8988T (cell line): Measurements from ENCODE around the gene GXYLT1.
A peak's percentile ranks its signal among the peaks of the same experiment; 100 is the strongest.
"Not testable (repeated sequence)": the region's sequence is repeated elsewhere in the genome, so short reads cannot be mapped to it uniquely, and the experiment has no call there.

Experiments
- DNase-seq: peaks from one replicate; pipeline ENCODE4 v3.0.0; 2011

Gene GXYLT1

DNA sequence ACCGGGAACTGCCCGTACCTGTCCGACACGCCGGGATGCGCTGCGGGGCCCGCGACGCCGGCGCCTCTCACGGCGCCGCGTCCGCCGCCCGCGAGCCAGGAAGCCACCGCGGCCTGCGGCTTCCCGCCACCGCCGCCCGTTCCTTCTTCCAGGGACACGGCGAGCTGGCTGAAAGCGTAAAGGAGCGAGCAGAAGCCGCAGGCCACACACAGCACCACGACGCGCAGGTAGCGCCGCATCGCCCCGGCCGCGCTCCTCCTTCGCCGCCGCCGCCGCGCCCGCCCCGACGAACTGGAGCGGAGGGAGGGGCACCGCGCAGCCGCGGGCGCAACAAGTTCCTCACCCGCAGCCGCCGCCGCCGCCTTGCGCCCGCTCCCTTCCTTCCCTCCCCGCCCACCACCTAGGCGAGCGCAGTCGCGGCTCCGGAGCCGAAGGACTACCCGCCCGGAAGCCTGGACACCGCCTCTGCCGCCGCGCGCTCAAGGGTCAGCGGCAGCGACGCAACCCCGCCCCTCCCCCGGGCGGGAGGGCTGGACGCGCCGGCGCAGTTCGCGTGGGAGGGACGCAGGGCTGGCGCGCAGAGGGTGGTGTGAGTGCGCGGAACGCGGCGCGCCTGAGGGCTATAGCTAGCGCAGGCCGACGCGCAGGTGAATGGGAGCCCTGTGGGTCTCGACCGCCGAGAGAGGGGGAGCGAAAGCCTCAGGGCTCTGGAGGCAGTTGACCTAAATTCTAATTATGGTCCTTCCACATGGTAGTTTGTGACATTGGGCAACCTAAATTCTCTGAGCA is at the start of gene GXYLT1:
GXYLT1 (minus strand) TSS at position 467 of the 789 bp plus-strand sequence; CDS start at position 239, 228 bp downstream.
- peak; percentile 82 for DNase-seq

DNA sequence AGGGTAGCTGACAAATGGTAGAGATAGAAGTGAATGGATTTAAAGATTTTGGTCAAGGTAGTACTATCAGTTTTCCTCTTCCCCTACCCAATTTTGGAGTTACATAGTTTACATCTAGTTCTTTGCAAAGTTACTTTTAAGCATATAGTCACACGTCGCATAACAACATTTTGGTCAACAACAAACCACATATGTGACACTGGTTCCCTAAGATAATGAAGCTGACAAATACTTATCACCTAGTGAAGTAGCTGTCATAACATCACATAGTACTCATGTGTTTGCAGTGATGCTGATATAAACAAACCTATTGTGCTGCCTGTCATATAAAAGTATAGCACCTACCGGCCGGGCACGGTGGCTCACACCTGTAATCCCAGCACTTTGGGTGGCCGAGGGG is 48.0 kb upstream of the GXYLT1 start:
- DNase-seq = no peak

DNA sequence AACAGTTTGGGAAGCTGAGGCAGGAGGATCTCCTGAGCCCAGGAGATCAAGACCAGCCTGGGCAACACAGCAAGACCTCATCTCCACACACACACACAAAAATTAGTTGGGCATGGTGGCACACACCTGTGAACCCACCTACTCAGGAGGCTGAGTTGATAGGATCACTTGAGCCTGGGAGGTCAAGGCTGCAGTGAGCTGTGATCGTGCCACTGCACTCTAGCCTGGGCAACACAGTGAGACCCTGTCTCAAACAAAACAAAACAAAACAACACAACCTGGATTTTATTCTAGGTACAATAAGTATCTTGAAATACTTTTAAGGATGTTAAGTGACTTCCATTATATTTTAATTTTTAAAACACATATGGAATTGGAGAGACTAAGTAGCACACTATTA is 47.6 kb upstream of the GXYLT1 start:
- DNase-seq = no peak

DNA sequence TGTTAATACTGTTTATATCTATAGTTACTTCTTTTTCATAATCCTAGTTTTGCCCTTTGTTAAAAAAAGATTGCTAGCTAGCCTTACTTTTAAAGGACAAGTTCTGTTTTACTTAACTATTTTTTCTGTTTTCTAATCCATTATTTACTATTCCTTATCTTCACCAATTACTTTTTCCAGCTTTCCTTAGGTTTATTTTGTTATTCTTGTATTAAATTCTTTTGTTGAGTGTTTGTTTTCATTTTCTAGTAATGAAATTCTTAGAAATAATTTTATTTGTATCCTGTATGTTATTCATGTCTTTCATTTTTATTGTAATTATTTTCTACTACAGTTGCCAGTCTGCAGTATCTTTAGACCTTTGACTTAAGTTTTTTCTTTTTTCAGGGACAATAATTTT is 45.7 kb upstream of the GXYLT1 start:
- DNase-seq = no peak

- not testable (repeated sequence) for DNase-seq
Observed at GRCh38 chr12:42188275-42188674, 43.6 kb upstream of the GXYLT1 start.

- DNase-seq = no peak
Observed at GRCh38 chr12:42187799-42188198, 43.1 kb upstream of the GXYLT1 start.

DNA sequence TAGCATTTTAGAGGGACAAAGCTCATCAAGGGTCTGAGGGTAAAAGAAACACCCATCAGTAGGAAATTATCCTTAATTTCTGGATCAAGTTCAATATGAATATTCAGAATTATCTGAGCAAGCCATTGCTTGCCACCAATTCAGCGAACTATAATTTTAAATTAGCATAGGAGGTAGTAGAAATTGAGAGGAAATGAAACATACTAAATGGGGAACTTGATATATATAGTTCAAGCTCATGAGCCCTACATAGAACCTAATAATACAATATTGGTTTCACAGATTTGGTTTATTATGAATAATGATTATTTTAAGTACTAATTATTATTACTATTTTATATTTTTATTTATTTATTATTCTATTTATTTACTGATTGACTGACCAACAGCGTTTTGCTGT is 42.1 kb upstream of the GXYLT1 start:
- DNase-seq = no peak

GRCh38 chr12:42182394-42182793 is 37.7 kb upstream of the GXYLT1 start:
- DNase-seq = no peak

GRCh38 chr12:42180990-42181596 is 36.4 kb upstream of the GXYLT1 start:
- DNase-seq = no peak

DNA sequence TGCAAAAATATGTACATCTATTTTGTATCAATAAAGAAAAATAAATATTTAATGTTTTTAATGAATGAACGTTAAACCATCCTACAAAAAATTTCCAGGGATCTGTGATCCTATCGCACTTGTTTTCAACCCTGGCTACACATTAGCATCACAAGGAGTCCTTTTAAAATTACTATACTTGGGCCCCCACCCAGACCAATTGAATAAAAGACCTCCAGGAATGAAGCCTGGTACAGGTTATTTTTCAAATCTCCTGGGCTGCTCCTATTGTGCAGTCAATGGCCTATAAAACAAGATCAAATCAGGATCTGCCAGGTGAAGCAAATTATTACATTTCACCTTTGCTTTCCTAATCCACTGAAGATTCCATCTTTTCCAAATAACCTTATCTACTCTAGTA is 33.4 kb upstream of the GXYLT1 start:
- no peak for DNase-seq

GRCh38 chr12:42174978-42175377 is 30.3 kb upstream of the GXYLT1 start:
- DNase-seq = no peak

DNA sequence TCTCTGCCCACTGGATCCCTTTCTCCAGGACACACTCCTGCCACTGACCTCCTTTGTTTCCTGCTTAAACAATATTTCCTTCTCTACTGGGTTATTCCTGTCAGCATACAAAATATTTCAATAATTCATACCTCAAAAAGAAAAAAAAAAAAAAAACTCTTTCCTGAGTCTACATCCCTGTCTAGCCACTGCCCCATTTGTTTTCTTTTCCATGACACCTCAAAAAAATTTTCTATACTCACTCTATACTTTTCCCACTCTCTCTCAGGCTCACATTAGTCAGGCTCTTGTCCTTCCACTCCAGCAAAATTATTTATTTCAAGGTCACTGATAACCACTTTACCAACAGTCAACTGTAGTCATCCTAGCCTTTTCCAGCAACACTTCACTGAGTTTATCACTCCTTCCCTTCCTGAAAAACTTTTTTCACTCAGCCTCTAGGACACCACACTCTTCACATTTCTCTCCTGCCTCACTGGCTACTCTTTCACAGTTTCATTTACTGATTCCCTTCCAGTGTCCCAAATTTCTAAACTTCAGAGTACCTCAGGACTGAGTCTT is 29.4 kb upstream of the GXYLT1 start:
- no peak for DNase-seq

- no peak for DNase-seq
Observed at GRCh38 chr12:42172441-42173210, 28.0 kb upstream of the GXYLT1 start.

- no peak for DNase-seq
Observed at GRCh38 chr12:42167711-42168110, 23.0 kb upstream of the GXYLT1 start.

DNA sequence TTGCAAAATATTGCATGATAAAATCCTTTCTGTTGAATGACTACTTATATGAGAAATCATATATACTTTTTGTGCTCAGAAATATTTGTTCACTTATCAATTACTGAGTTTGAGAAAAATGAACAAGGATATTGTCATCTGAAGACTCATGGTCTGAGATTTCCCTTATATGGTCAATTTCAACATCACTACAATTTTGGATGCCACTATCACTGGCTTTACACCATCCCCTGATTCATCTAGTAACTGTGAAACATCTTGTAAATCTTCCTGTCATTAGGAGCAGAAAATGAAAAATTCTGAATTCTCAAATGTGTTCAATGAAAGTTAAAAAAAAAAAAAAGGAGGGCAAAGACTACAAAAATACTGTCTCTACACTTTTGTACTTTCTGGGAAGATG is 21.8 kb upstream of the GXYLT1 start:
- DNase-seq = no peak

DNA sequence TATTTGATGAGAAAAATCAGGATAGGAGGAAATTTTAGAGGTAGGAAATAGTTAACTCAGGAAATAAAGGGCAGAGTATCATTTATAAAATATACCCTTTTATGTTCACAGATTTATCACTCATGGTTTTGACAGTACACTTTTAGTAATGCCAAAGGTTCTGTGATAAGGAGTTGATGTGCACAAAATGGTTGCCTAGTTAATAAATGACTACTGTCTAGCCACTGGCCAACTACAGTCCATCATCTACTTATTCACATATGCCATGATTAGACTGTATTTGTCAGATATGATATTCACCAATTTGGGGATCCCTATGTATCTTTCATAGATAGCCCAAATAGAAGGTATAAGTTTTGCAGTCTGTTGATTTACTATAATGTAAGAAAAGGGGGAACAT is 19.2 kb upstream of the GXYLT1 start:
- no peak for DNase-seq

DNA sequence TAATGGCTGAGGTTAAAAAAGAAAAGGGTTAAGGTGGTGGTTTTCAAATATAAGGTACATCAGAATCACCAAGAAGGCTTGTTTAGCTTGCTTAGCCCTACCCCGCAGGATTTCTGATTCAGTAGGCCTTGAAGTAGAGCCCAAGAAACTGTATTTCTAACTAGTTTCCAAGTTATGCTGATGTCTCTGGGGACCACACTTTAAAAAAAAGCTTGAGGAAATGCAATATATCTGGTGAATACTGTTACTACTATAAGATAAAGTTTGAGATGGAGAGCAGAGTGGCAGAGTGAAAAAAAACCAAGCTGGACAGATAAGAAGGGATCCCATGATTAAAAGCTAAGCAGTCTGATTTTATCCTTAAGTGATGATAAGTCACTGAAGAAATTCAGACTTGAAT is 18.3 kb upstream of the GXYLT1 start:
- no peak for DNase-seq

GRCh38 chr12:42162193-42162592 is 17.5 kb upstream of the GXYLT1 start:
- no peak for DNase-seq

DNA sequence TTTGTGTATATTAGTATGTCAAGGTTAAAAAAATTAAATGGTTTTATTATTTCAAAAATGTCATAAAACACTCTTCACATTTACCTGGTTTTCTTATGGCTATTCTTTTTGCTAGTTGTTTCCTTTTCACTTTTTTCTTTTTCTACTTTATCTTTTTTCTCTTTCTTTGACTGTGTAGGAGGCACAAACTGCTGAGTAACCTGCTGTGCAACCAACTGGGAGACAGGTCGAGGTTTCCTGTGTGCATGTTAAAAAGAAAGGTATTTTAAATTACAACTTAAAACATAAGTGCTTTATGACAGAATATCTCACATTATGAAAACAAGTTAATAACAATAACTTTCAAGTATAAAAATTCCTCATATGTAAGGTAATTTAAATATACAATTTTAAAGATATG is 16.9 kb upstream of the GXYLT1 start:
- DNase-seq = no peak

DNA sequence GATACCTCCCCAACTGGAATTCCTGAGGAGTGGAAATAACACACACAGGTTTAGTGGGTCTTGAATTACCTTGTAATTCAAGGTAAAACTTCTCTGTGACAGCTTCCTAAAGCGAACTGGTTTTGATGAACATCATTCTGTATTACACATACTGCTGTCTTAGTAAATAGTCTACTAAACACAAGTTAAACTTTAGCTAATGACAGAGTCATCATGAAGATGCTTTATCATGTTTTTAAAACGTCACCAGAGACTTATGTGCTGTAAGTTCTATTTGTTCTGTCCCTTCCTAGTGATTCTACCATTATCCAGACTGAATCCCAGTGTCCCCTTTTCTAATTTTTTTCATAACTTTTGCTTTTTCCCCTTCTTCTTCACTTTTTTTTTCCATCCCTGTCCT is 11.6 kb upstream of the GXYLT1 start:
- DNase-seq = no peak

- DNase-seq = no peak
Observed at GRCh38 chr12:42145552-42146215, 1.0 kb upstream of the GXYLT1 start.

- DNase-seq = no peak
Observed at GRCh38 chr12:42145197-42145549, 499 bp upstream of the GXYLT1 start.

DNA sequence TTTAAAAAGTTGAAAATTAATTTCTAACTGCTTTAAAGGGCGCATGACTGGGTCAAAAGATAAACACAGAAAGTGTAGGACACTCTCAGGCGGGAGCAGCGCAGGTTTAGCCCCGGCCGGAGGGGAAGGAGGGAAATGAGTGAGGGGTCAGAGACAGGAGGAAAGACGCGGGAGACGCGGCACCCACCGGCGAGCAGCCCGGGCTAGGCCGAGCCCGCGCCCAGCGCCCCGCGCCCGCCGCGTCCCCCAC is 591 bp downstream of the GXYLT1 start:
- no peak for DNase-seq
